Measurements from ENCODE around the gene TRAPPC11. TPM values are rescaled to one million over a fixed set of nuclear protein-coding genes. Genes with fewer than 3 reads are reported as not detected.

The TRAPPC11 gene
- total RNA-seq, 1 donor from 2014 or later: 54.3 TPM

GRCh38 chr4:183757060-183757459 is 98.0 kb downstream of the TRAPPC11 start:
- DNase-seq (ENCODE audit: low spot score, unreplicated experiment): no peak
- Mint-ChIP-seq H3K27ac (peak overlapping the region; percentile 45), H3K9me3 (ENCODE audit: low read depth) (peaks cover 5% of the 10 kb centered on the region), H3K4me3 (ENCODE audit: low read depth) (no peak overlapping the region), H3K36me3 (ENCODE audit: insufficient read depth) (no peaks in the 10 kb centered on the region), H3K4me1 (ENCODE audit: low read depth) (peaks cover 11% of the 10 kb centered on the region), H3K27me3 (peaks cover 7% of the 10 kb centered on the region)
- TF ChIP-seq, protein P1, sequence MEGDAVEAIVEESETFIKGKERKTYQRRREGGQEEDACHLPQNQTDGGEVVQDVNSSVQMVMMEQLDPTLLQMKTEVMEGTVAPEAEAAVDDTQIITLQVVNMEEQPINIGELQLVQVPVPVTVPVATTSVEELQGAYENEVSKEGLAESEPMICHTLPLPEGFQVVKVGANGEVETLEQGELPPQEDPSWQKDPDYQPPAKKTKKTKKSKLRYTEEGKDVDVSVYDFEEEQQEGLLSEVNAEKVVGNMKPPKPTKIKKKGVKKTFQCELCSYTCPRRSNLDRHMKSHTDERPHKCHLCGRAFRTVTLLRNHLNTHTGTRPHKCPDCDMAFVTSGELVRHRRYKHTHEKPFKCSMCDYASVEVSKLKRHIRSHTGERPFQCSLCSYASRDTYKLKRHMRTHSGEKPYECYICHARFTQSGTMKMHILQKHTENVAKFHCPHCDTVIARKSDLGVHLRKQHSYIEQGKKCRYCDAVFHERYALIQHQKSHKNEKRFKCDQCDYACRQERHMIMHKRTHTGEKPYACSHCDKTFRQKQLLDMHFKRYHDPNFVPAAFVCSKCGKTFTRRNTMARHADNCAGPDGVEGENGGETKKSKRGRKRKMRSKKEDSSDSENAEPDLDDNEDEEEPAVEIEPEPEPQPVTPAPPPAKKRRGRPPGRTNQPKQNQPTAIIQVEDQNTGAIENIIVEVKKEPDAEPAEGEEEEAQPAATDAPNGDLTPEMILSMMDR (IDR thresholded peaks at IDR 0.05; ENCODE audit: unreplicated experiment): no peak

DNA sequence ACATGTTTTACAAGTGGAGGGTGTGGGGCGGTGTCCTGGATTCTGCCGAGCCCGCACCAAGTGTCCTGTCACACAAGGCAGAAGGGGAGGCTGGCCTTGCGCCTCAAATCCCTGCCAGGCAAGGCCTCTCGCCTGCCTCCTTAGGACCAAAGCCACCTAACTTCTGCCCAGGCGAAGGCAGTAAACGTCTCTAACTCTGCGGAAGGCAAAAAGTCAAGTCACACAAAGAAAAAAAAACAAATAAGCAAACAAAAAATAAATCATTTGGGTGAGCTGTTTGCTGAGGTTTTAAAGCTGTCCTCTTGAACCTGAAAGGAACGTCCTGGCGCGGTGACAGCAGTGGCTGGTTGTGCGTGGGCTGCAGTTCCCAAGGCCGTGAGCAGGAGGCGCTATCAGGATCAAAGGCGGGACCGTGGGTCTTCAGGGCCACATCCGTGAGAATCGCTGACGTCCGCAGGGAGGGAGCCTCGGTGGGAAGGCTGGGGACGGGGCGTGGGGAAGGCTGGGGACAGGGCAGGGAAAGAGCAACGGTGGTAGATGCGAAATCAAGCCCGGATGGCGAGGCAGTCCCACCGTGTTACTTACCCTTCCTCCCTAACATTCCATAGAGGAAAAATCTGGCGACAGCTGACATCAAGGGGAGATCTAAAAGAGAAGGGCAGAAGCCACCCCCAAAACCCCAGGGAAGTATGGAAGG is 99.1 kb downstream of the TRAPPC11 start:
- DNase-seq (ENCODE audit: low spot score, unreplicated experiment): peak; percentile 23
- Mint-ChIP-seq H3K4me1 (ENCODE audit: low read depth) (peaks cover 14% of the 10 kb centered on the region), H3K27ac (no peak overlapping the region), H3K27me3 (peaks cover 7% of the 10 kb centered on the region), H3K9me3 (ENCODE audit: low read depth) (peaks cover 5% of the 10 kb centered on the region), H3K4me3 (ENCODE audit: low read depth) (no peak overlapping the region), H3K36me3 (ENCODE audit: insufficient read depth) (no peaks in the 10 kb centered on the region)
- TF ChIP-seq, protein P1 (IDR thresholded peaks at IDR 0.05; ENCODE audit: unreplicated experiment): peak; percentile 52

- peak overlapping the region; percentile 71 for H3K27ac Mint-ChIP-seq
- H3K36me3 Mint-ChIP-seq (ENCODE audit: insufficient read depth): no peaks in the 10 kb centered on the region
- no peak overlapping the region for H3K4me3 Mint-ChIP-seq (ENCODE audit: low read depth)
- TF ChIP-seq, protein P1 (IDR thresholded peaks at IDR 0.05; ENCODE audit: unreplicated experiment): no peak
- peaks cover 5% of the 10 kb centered on the region for H3K9me3 Mint-ChIP-seq (ENCODE audit: low read depth)
- DNase-seq (ENCODE audit: low spot score, unreplicated experiment): no peak
- peaks cover 7% of the 10 kb centered on the region for H3K27me3 Mint-ChIP-seq
- peaks cover 14% of the 10 kb centered on the region for H3K4me1 Mint-ChIP-seq (ENCODE audit: low read depth)
Measured at GRCh38 chr4:183758758-183759447, 99.8 kb downstream of the TRAPPC11 start.

DNA sequence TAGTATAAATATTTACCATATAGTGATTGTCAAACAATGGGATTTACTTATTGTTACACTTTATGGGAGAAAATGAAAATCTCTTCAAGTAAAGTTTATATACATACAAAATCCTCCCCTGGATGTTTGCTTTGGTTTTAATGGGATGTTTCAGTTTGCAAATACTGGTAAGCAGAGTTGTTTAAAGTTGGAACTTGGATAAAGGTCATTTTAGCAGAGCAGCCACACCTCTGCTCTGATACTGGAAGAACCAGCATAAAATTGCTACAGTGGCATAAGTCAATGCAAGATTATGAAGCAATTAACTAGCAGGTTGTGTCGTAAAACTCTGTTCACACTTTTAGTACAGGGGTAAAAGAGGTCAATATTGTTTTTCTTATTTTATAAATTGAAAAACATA is 101.2 kb downstream of the TRAPPC11 start:
- Mint-ChIP-seq H3K9me3 (ENCODE audit: low read depth) (peaks cover 4% of the 10 kb centered on the region), H3K27me3 (peaks cover 7% of the 10 kb centered on the region), H3K4me1 (ENCODE audit: low read depth) (peaks cover 14% of the 10 kb centered on the region), H3K36me3 (ENCODE audit: insufficient read depth) (no peaks in the 10 kb centered on the region), H3K27ac (no peak overlapping the region), H3K4me3 (ENCODE audit: low read depth) (no peak overlapping the region)
- DNase-seq (ENCODE audit: low spot score, unreplicated experiment): no peak
- TF ChIP-seq, protein P1 (IDR thresholded peaks at IDR 0.05; ENCODE audit: unreplicated experiment): no peak

Other genes with a start within 250 kb of the TRAPPC11 start
- gene CDKN2AIP, start 214.7 kb upstream of the TRAPPC11 start, total RNA-seq: 22.0 and 25.9 TPM in 2 replicates
- gene ING2, start 154.2 kb upstream of the TRAPPC11 start, total RNA-seq: 19.2 and 19.9 TPM in 2 replicates
- 19.6 and 19.7 TPM in 2 replicates for gene RWDD4, start 108 bp upstream of the TRAPPC11 start, total RNA-seq
- 21.9 and 23.8 TPM in 2 replicates for gene STOX2, start 246.0 kb downstream of the TRAPPC11 start, total RNA-seq

Data from progenitor cell of endocrine pancreas (in vitro differentiated cells).